Stimulated activated naive CD4-positive, alpha-beta T cell treated with Interleukin-2 at 50 U/mL for 16 hours (primary cell): Measurements from ENCODE around the gene ETV7.

Source experiments
- DNase-seq: peaks from one replicate; lab custom pipeline; 2025; lab: John Stamatoyannopoulos, UW

Gene ETV7

DNA sequence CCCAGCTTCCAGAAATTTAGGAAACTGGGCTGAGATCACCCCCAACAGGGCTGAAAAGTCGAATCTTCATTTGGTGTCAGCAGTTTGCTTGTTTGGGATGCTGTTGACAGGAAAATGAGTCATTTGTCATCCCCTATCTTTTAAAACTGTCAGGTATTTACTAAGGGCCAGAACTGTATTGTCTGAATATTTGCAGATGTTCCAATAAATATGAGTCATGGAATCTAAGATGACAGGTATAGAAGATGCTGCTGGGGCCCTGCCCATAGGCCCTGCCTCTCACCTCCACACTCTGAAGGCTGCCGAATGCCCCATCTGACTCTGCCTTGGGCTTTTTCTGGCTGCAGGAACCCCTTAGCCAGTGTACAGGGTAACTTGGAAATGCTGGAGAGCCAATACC lies 3.9 kb downstream of the ETV7 start:
- DNase-seq: peak; percentile 37

DNA sequence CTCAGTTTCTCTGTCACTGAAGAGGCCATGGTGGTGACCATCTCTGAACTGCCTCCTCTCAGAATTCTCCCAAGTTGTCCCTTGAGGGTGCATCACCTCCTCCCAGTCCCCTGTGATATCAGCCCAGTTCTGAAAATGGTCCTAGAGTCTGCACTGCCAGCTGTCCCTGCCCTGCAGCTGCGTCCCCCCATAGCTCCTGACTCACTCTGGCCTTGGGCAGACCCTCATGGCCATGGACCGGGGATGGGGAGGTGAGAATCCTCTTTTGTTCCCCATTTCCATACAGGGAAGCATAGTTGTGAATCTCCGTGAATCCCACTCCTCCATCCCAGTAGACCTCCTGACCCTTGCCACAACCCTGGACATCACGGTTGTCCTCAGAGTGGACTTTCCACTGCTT lies 4.5 kb downstream of the ETV7 start:
- no peak for DNase-seq

DNA sequence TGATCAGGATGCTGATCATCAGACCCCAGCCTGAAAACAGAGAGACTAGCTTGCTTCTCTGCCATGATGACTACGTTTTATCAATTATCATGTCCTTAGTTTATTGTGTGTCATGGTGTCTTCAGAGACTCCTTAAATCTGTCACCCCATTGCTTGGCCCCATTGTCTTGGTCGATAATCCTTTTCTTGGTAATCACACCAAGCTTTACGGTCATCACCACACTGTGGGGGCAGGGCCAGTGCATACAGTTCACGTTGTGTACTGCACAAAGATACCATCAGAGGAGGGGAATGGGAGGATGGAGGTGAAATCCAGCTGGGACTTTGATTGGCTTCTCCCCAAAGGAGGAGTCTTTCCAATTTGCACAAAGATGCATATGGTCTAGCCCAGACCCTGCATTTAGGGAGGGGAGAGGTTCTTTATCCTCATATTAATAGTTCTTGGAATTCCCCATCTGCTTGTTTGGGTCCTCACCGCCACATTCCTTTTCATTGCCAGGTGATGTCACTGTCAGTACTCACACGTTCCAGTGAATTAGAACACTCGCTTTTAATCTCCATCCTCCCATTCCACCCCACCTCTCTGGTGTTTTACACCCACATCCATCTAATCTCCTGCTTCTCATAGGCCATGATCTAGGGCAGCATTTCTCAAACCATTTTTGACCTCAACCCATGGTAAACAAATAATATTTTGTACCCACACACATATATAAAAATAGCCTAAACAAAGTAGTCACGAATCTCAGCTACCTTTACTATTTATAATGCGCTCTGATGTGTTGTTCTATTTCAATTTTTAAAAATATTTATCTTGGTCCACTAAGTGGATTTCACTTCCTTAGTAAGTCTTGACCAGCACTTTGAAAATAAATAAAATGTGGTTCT lies 5.7 kb downstream of the ETV7 start:
- DNase-seq: no peak

- DNase-seq: no peak
Observed at GRCh38 chr6:36380166-36380565, 7.3 kb downstream of the ETV7 start.

DNA sequence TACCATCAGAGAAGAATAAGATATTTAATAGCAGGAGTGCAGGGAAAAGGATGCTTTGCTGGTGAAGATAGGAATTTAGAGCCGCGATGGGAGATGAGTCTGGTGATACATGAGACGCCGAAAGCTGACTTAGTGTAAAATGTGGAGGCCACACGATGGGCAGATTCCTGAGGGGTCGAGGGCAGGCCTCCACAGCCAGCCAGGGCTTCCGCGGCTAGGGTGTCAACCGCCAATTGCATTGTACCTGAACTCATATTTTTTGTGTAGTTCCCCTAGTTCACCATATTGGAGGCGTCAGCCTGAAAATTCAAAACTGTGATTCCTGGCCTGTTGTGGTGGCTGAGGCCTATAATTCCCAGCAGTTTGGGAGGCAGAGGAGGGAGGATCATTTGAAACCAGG lies 8.5 kb downstream of the ETV7 start:
- no peak for DNase-seq

DNA sequence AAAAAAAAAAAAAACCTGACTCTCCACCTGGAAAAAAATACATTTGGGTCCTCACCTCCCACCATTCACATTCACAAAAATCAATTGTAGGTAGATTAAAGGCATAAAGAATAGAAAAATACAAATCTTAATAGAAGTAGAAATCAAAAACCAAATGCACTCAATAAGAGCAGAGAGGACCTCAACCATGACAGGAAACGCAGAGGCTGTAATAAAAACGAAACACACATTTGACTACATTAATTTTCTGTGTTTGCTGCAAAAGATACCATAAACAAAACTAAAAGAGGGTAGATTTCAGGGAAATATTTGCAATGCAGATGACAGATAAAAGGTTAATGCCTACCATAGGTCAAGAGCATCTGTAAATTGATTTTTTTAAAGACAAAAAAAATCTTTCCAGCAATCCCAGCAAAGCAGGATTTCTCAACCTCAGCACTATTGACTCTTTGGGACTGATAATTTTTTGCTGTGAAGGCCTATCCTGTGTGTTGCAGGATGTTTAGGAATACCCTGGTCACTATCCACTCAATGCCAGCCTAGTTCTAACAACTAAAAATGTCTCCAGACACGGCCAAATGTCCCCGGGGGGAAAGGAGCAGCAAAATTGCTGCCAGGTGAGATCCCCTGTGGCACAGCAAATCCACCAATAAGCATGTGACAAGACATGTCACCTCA lies 9.1 kb downstream of the ETV7 start:
- no peak for DNase-seq

DNA sequence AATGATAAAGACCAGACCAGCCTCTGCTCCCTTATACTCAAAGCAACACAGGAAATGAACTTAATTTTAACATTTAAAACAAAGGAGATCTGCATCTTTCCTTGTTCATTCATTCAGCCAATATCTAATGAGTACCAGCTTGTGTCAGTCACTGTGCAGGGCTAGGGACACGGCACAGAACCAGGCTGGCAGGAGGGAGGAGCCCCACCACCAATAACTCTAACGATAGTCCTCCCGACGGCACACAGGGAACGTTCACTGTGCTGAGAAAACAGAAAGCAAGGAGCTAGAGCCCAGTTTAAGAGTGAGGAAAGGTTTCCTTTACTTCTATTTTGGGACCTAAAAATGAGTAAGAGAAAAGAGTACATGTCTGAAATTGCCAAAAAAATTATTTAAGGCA lies 9.9 kb downstream of the ETV7 start:
- DNase-seq: no peak

- DNase-seq: no peak
Observed at GRCh38 chr6:36376742-36377141, 10.7 kb downstream of the ETV7 start.

- no peak for DNase-seq
Observed at GRCh38 chr6:36376183-36376582, 11.3 kb downstream of the ETV7 start.

GRCh38 chr6:36375644-36376155 lies 11.8 kb downstream of the ETV7 start:
- no peak for DNase-seq

- DNase-seq: no peak
Observed at GRCh38 chr6:36374972-36375371, 12.5 kb downstream of the ETV7 start.

DNA sequence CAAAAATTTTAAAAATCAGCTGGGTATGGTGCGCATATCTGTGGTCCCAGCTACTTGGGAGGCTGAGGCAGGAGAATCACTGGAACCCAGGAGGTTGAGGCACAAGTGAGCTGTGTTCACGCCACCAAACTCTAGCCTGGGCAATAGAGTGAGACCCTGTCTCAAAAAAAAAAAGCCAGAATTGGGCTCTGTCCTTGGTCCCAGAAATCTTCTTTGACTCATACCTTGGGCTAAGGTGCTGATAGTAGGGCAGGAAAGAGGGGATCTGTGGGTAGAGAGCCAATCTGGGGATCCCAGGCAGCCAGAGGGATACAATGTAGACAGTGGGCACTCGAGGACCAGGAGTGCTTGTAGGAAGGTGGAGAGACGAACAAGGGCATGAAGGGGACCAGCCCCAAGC lies 13.3 kb downstream of the ETV7 start:
- DNase-seq: no peak

- no peak for DNase-seq
Observed at GRCh38 chr6:36373368-36374019, 14.0 kb downstream of the ETV7 start.

GRCh38 chr6:36372088-36372487 lies 15.4 kb downstream of the ETV7 start:
- DNase-seq: no peak

DNA sequence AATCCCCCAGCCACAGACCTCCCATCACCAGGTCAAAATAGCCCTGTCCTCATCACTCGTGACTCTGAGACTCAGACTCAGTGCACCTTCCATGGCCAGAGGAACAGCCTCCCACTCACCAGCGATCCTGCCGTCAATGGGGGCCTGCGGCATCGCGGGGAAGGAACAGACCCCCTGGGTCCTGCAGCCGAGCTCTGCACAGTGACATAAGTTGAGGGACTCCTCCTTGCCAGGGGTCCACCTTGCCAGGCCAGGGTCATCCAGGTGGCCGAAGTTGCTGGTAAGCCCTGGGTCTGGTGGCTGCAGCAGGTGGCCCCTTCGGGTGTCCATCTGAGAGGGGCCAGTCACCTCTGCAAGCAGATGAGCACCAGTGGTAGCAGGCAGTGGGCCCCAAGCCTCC lies 16.3 kb downstream of the ETV7 start:
- no peak for DNase-seq

DNA sequence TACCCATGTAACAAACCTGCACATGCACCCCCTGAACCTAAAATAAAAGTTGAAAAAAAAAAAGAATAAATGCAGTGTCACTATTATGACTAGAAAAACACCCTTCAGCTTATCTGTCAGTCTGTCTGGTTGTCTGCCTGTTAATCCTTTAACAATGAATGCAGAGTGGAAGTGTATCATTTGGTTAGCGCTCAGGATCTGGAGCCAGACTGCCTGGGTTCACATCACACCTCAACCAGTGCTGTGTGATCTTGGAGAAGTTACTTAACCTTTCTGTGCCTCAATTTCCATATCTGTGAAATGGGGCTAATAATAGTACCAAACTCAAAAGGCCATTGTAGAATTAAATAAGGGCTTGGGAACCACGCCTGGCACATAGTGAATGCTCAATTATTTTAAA lies 16.8 kb downstream of the ETV7 start:
- no peak for DNase-seq

DNA sequence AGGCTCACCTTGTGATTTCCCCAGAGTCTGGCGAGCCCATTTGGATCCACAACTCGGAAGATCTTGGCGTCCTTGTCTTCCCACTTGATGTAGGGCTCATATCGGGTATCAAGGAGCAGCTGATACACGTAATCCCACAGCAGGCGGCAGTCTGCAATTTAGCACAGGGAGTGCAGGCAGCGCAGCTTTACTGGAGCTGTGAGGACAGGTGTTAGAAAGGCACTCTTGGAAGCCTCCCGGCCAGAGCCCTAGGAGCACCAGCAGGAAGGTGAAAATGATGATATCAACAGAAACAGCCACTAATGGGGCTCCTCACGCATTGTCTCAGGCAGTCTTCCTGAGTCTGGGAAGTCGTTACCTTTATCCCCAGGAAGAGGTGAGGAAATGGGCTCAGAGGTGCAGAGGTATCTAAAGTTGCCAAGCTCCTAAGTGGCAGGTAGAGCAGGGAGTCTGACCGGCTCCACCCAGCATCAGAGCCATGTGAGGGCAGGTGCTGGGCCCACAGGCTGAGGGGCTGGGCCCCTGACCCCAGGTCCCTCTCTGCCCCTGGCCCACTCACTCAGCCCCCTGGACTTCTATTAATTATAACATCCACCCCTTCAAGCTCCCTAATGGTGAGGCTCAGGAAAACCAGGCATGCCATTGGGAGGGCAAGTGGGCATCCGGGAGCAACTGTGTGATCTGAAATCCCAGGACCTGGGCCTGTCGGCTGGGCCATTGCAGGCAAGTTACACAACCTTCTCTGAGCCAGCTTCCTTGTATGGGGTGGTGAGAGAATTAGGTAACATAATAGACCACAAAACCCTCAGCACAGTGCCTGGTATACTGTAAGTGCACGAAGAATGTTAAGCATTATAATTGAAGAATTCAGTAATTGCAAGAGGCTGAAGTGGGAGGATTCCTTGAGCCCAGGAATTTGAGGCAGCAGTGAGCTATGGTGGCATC lies 18.3 kb downstream of the ETV7 start:
- no peak for DNase-seq

GRCh38 chr6:36368421-36368820 lies 19.0 kb downstream of the ETV7 start:
- DNase-seq: no peak

- DNase-seq: no peak
Observed at GRCh38 chr6:36367743-36368142, 19.7 kb downstream of the ETV7 start.

- DNase-seq: peak; percentile 9
Observed at GRCh38 chr6:36364669-36365479, 22.6 kb downstream of the ETV7 start.
